T-cell (primary cell): Measurements from ENCODE around the gene ELMO1. TPM values are rescaled to one million over a fixed set of nuclear protein-coding genes. Genes with fewer than 3 reads are reported as not detected.

ENCODE experiments used
- ATAC-seq, 4 experiments: fragments of 200-7000 bp in 3 of 4; fragments of 150-1000 bp in 1 of 4; cut with Tn5 transposase; replicated peaks in 1 of 4; 1 replicate in 3 of 4; 2 replicates in 1 of 4; pipeline ENCODE4 v1.10.0; 2021; ENCODE audit warnings: moderate library complexity in 3 of 4, mild to moderate bottlenecking in 2 of 4, moderate number of reproducible peaks in 1 of 4
- CTCF ChIA-PET, 2 donors: fragments of 300-600 bp; sonication (Branson Sonifier 250); formaldehyde crosslinking; loops; one replicate each; lab custom pipeline; 2022; ENCODE audit warnings: antibody characterized with exemption in 2 of 2; lab: Charles Lee
- POLR2A ChIA-PET, 2 donors: fragments of 300-600 bp; sonication (Branson Sonifier 250); formaldehyde crosslinking; loops; one replicate each; lab custom pipeline; 2022; ENCODE audit warnings: antibody characterized with exemption in 2 of 2; lab: Charles Lee
- DNase-seq, 35 experiments: peaks; one replicate each; pipeline versions ENCODE4 v3.0.0 to v3.0.0-alpha.2; 2013 to 2023
- H3K27ac ChIP-seq: one replicate; pipeline ENCODE4 v1.5.1; 2013; ENCODE audit warnings: low read length
- H3K27me3 ChIP-seq, 2 experiments: replicated peaks in 1 of 2; 1 replicate in 1 of 2; 2 replicates in 1 of 2; pipeline versions ENCODE4 v1.6.1 to v1.7.0; 2013; ENCODE audit warnings: low read length in 1 of 2, mixed read lengths in 1 of 2; ENCODE audit not compliant: control insufficient read depth in 2 of 2, insufficient read depth in 2 of 2; ENCODE audit errors: extremely low read depth in 1 of 2
- H3K36me3 ChIP-seq, 2 donors: 1 replicate in 1 of 2; 2 replicates in 1 of 2; pipeline versions ENCODE4 v1.6.1 to v1.7.0; 2013; ENCODE audit warnings: low read length in 1 of 2; ENCODE audit not compliant: control insufficient read depth in 2 of 2, insufficient read depth in 1 of 2; ENCODE audit errors: extremely low read depth in 1 of 2
- H3K4me1 ChIP-seq, 2 experiments: 1 replicate in 1 of 2; 2 replicates in 1 of 2; pipeline versions ENCODE4 v1.6.1 to v1.7.0; 2013; ENCODE audit warnings: low read length in 2 of 2, mixed read lengths in 1 of 2; ENCODE audit not compliant: insufficient read depth in 2 of 2, control insufficient read depth in 1 of 2; ENCODE audit errors: extremely low read depth in 1 of 2
- H3K4me3 ChIP-seq, 2 donors: 1 replicate in 1 of 2; 2 replicates in 1 of 2; pipeline versions ENCODE4 v1.5.1 to v1.7.0; 2013; ENCODE audit warnings: mild to moderate bottlenecking in 2 of 2, low read length in 1 of 2, moderate library complexity in 1 of 2; ENCODE audit not compliant: control insufficient read depth in 1 of 2; ENCODE audit errors: extremely low read depth in 1 of 2
- H3K9me3 ChIP-seq: 2 replicates; pipeline ENCODE4 v1.7.0; 2013
- H3K27ac Mint-ChIP-seq, 2 donors: one replicate each; pipeline ENCODE4 v1.8.0; 2020 to 2021; ENCODE audit warnings: mild to moderate bottlenecking in 2 of 2, mixed read lengths in 2 of 2
- H3K27me3 Mint-ChIP-seq, 2 donors: one replicate each; pipeline ENCODE4 v1.8.0; 2021 to 2022; ENCODE audit warnings: mixed read lengths in 2 of 2
- H3K36me3 Mint-ChIP-seq: one replicate; pipeline ENCODE4 v1.8.0; 2021; ENCODE audit warnings: mixed read lengths
- H3K4me1 Mint-ChIP-seq, 3 donors: one replicate each; pipeline ENCODE4 v1.8.0; 2020 to 2022; ENCODE audit warnings: mixed read lengths in 3 of 3, mild to moderate bottlenecking in 1 of 3
- H3K4me3 Mint-ChIP-seq, 3 donors: one replicate each; pipeline ENCODE4 v1.8.0; 2020 to 2022; ENCODE audit warnings: mild to moderate bottlenecking in 3 of 3, mixed read lengths in 3 of 3, moderate library complexity in 3 of 3
- H3K9me3 Mint-ChIP-seq, 3 donors: one replicate each; pipeline ENCODE4 v1.8.0; 2020 to 2022; ENCODE audit warnings: mixed read lengths in 3 of 3
- WGBS: methylation state at CpG from one replicate; pipeline ENCODE4 v1.1.5; 2013; ENCODE audit warnings: missing lambda C conversion rate; ENCODE audit not compliant: insufficient coverage; 5-methylcytosine and 5-hydroxymethylcytosine counted together
- total RNA-seq, 35 experiments: library from RNA in 6 of 35; stranded (reverse) in 6 of 35; fragments of 120-200 nt in 1 of 35; gene quantifications; one replicate each; pipeline versions ENCODE4 v1.2.1 to v1.2.4 and lab custom pipeline; 2013 to 2026

The ELMO1 gene
- total RNA-seq, 5 donors from 2014 or later (not counting 1 experiment from before 2014, with no cell fraction given): 101 to 149 (median 113) TPM

DNA sequence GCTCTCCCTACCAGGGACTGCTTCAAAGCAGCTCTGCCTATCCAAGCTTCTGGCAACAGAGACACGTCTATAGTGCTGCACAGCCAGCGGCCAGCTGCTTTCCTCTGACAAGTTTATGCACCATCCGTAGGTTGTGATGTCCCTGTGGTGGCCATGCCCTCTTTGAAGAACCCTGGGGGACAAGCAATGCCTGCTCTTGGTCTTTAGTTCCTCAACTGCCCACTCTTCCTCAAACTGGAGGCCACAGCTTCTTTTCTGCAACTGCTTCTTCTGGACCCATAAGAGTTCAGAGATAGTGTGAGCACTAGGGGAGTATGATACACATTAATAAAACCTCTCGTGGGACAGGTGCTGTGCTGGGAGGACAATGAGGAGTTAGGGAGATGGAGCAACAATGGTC lies 164.9 kb downstream of the ELMO1 start:
- H3K36me3 Mint-ChIP-seq: peaks cover 24% of the 10 kb centered on the region
- 100% methylated on average over 4 of the region's 4 CpGs for WGBS
- H3K4me3 ChIP-seq: no peak overlapping the region
- no peak overlapping the region for H3K27ac Mint-ChIP-seq
- H3K27me3 ChIP-seq: no peaks in the 10 kb centered on the region
- CTCF ChIA-PET: interaction anchor here in 1 of 2 donors (0.6 to 1.8 kb wide), 2 partner anchors 70 to 343 kb away, joined by 3 to 6 read pairs; no protein-coding TSS in a partner anchor
- H3K27me3 Mint-ChIP-seq: no peaks in the 10 kb centered on the region
- POLR2A ChIA-PET: no interaction called here
- H3K27ac ChIP-seq: no peak overlapping the region
- no peak overlapping the region for H3K4me3 Mint-ChIP-seq
- H3K9me3 Mint-ChIP-seq: no peaks in the 10 kb centered on the region
- DNase-seq (no peak), ATAC-seq (no peak)
- H3K4me1 Mint-ChIP-seq: peaks cover 54 to 56% (median 55%) of the 10 kb centered on the region in 3 donors
- H3K4me1 ChIP-seq: peaks cover 9 to 15% of the 10 kb centered on the region in 2 experiments
- no peaks in the 10 kb centered on the region for H3K9me3 ChIP-seq
- peaks cover 2% of the 10 kb centered on the region in 2 donors for H3K36me3 ChIP-seq

DNA sequence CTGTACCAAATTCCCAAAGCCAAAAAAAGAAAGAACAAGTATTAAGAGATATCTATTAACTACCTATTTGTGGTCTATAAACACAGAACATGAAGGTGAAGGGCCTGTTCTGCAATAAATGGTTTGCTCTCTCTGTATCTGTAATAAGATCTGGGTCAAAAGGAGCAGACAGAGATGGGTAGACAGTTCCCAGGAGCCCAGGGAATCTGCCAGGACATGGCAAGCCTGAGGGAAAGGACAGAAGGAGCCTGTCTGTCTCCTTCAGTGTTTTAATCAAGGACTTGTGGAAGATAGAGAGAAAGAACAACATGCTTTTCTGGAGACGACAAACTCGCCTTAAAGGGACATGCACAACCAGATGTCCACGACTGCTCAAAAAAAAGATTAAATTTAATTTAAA lies 165.7 kb downstream of the ELMO1 start:
- POLR2A ChIA-PET: no interaction called here

DNA sequence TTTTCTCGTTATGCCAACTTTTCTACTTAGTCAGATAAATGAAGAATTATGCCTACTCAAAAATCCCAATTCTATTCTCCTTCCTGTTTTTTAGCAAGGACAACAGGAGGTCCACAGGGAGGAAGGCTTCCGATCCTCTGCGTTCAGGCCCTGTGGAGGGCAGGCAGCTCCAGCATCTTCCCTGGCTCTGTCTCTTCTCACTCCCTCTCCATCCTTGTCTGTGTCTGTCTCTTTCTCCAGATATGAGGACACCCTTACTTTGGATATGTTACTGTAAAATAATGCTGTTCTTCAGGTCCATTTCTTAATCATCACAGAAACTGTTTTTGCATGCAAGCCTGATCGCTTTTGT lies 166.6 kb downstream of the ELMO1 start:
- Mint-ChIP-seq H3K9me3 (no peaks in the 10 kb centered on the region), H3K4me1 (peaks cover 61 to 63% (median 61%) of the 10 kb centered on the region in 3 donors), H3K36me3 (peaks cover 31% of the 10 kb centered on the region), H3K27me3 (no peaks in the 10 kb centered on the region), H3K4me3 (no peak overlapping the region), H3K27ac (no peak overlapping the region)
- DNase-seq (no peak), ATAC-seq (no peak)
- peaks cover 2% of the 10 kb centered on the region in 2 donors for H3K36me3 ChIP-seq
- POLR2A ChIA-PET: no interaction called here
- CTCF ChIA-PET: interaction anchor here in 1 of 2 donors (0.6 kb wide), 1 partner anchor 73 kb away, joined by 3 read pairs; no protein-coding TSS in a partner anchor
- 100% methylated on average over 2 of the region's 4 CpGs for WGBS
- no peaks in the 10 kb centered on the region for H3K9me3 ChIP-seq
- no peak overlapping the region for H3K27ac ChIP-seq
- H3K27me3 ChIP-seq: no peaks in the 10 kb centered on the region
- H3K4me1 ChIP-seq: peaks cover 9 to 15% of the 10 kb centered on the region in 2 experiments
- no peak overlapping the region for H3K4me3 ChIP-seq

More for the DNA sequence above, 165.7 kb downstream of the ELMO1 start:
- no peak overlapping the region for H3K27ac Mint-ChIP-seq
- CTCF ChIA-PET: interaction anchor here in 1 of 2 donors (0.6 kb wide), 1 partner anchor 74 kb away, joined by 3 read pairs; no protein-coding TSS in a partner anchor
- no peaks in the 10 kb centered on the region for H3K9me3 Mint-ChIP-seq
- no CpG with 5 or more reads among the region's 3 CpGs for WGBS
- H3K4me1 Mint-ChIP-seq: peaks cover 58 to 62% (median 58%) of the 10 kb centered on the region in 3 donors
- H3K4me3 ChIP-seq: no peak overlapping the region
- peaks cover 2% of the 10 kb centered on the region in 2 donors for H3K36me3 ChIP-seq
- H3K4me1 ChIP-seq: peaks cover 9 to 15% of the 10 kb centered on the region in 2 experiments
- peaks cover 31% of the 10 kb centered on the region for H3K36me3 Mint-ChIP-seq
- H3K9me3 ChIP-seq: no peaks in the 10 kb centered on the region
- H3K4me3 Mint-ChIP-seq: no peak overlapping the region
- no peak for DNase-seq
- H3K27me3 ChIP-seq: no peaks in the 10 kb centered on the region
- no peaks in the 10 kb centered on the region for H3K27me3 Mint-ChIP-seq
- no peak overlapping the region for H3K27ac ChIP-seq
- no peak for ATAC-seq

DNA sequence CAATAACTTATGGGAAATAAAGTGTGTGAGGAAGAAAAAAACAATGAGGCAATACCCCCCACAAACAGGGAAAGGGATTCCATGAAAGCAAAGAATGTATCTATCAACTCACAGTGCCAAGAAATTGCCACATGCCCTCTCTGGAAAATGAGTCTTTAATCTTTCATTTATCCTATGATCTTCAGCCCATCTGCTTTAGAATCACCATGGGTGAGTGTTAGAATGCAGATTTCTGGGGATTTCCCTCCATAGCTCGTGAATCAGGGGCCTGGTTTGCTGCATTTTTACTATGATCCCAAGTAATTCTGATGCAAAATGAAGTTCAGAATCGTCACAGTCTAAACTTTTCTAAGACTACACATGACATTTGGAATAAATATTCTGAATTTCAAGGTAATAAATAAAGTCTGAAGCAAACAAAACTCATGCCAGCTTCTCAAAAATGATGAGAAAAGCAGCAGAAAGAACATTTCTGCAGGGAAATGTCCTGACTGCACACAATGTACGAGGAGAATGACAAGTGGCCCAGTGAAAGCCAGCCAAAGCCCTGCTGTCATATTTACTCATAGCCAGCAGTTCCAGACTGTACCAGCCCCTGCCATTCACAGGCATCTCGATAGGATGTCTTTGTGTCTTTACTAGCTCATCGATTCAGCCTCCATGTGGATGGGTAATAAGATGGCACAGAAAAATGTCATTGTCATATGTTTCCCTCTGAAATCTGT lies 167.1 kb downstream of the ELMO1 start:
- peaks cover 31% of the 10 kb centered on the region for H3K36me3 Mint-ChIP-seq
- ATAC-seq (no peak), DNase-seq (no peak)
- H3K4me3 ChIP-seq: no peak overlapping the region
- H3K27ac Mint-ChIP-seq: no peak overlapping the region
- H3K4me1 ChIP-seq: peaks cover 8 to 15% of the 10 kb centered on the region in 2 experiments
- no peaks in the 10 kb centered on the region for H3K27me3 ChIP-seq
- POLR2A ChIA-PET: interaction anchor here in 1 of 2 donors (0.7 kb wide), 1 partner anchor 189 kb away, joined by 4 read pairs; no protein-coding TSS in a partner anchor
- WGBS: 90% methylated on average over 1 of the region's 5 CpGs
- H3K4me1 Mint-ChIP-seq: peaks cover 64 to 66% (median 65%) of the 10 kb centered on the region in 3 donors
- no peaks in the 10 kb centered on the region for H3K9me3 ChIP-seq
- H3K27me3 Mint-ChIP-seq: no peaks in the 10 kb centered on the region
- peaks cover 2% of the 10 kb centered on the region in 2 donors for H3K36me3 ChIP-seq
- H3K9me3 Mint-ChIP-seq: no peaks in the 10 kb centered on the region
- CTCF ChIA-PET: interaction anchor here in 1 of 2 donors (0.7 kb wide), 1 partner anchor 220 kb away, joined by 3 read pairs; no protein-coding TSS in a partner anchor
- H3K4me3 Mint-ChIP-seq: no peak overlapping the region
- H3K27ac ChIP-seq: no peak overlapping the region

DNA sequence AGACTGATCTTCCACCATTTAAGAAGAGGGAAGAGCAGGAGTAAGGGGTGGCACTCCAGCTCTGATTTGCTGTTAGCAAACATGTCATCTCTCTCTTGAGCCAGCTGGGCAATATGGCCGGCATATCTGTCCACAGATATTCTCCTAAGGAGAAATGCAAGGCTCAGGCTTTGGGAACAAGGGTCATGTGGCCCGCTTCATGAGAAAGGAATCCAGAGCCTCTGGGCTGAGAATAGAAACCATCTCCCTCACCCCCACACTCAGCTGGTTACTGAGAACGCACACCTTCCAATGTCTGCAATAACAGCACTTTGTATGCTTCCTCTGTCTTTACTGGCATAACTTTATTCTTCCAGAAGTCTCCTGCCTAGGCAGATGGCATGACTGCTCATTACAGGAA lies 171.2 kb downstream of the ELMO1 start:
- Histone ChIP-seq H3K9me3 (no peaks in the 10 kb centered on the region), H3K27me3 (no peaks in the 10 kb centered on the region), H3K36me3 (peaks cover 0 to 2% of the 10 kb centered on the region in 2 donors), H3K27ac (no peak overlapping the region), H3K4me1 (no peaks in the 10 kb centered on the region), H3K4me3 (no peak overlapping the region)
- ChIA-PET POLR2A (interaction anchor here (0.5 to 0.6 kb wide), 3 partner anchors 9 to 43 kb away, joined by 3 read pairs; no protein-coding TSS in a partner anchor), CTCF (interaction anchor here in 1 of 2 donors (0.6 kb wide), 2 partner anchors 66 to 455 kb away, joined by 3 to 8 read pairs; no protein-coding TSS in a partner anchor)
- Mint-ChIP-seq H3K4me1 (peaks cover 58 to 66% (median 64%) of the 10 kb centered on the region in 3 donors), H3K4me3 (no peak overlapping the region), H3K36me3 (peaks cover 38% of the 10 kb centered on the region), H3K27me3 (no peaks in the 10 kb centered on the region), H3K27ac (no peak overlapping the region), H3K9me3 (no peaks in the 10 kb centered on the region)
- ATAC-seq: no peak
- no peak for DNase-seq
- WGBS: 92% methylated on average over 2 of the region's 3 CpGs

DNA sequence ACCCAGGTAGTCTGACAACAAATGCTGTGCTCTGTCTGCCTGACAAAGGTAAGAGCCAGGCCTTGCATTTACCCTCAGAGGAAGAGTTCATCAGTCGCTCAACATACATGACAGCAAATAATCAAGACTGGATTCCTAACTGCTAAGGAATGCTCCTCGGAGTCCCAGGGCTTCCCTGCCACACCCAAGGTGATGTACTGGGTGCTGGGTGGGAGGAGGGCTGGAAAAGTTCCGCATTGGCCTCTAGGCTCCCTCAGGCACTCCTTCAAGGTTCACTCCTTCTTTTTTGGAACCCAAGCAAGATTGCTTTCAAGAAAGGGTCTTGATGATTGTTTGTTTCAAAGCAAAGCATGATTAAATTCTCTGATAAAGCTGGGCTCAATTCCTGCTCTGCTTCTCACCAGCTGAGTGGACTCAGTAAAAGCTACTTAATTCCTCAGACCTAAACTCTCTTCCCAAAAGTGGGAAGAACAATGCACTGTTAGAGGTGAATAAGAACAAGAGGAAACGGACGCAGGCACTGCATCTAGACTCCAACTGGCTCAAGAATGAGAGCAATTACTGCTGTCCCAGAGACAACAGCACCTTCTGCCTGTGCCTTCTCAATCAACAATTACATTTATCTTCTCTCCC lies 173.5 kb downstream of the ELMO1 start:
- H3K9me3 ChIP-seq: no peaks in the 10 kb centered on the region
- no peaks in the 10 kb centered on the region for H3K4me1 ChIP-seq
- H3K9me3 Mint-ChIP-seq: no peaks in the 10 kb centered on the region
- H3K4me3 Mint-ChIP-seq: no peak overlapping the region
- H3K4me3 ChIP-seq: no peak overlapping the region
- peaks cover 36% of the 10 kb centered on the region for H3K36me3 Mint-ChIP-seq
- POLR2A ChIA-PET: no interaction called here
- H3K27ac Mint-ChIP-seq: no peak overlapping the region
- H3K4me1 Mint-ChIP-seq: peaks cover 51 to 59% (median 59%) of the 10 kb centered on the region in 3 donors
- CTCF ChIA-PET: interaction anchor here in 1 of 2 donors (0.6 kb wide), 1 partner anchor 91 kb away, joined by 3 read pairs; no protein-coding TSS in a partner anchor
- H3K27me3 ChIP-seq: no peaks in the 10 kb centered on the region
- no peak overlapping the region for H3K27ac ChIP-seq
- H3K27me3 Mint-ChIP-seq: no peaks in the 10 kb centered on the region
- H3K36me3 ChIP-seq: peaks cover 0 to 13% of the 10 kb centered on the region in 2 donors
- WGBS: 100% methylated on average over 1 of the region's 5 CpGs
- no peak for DNase-seq
- ATAC-seq: no peak
